Hepatocyte (in vitro differentiated cells): ENCODE measurements around the gene ADAD2. TPM values are rescaled to one million over a fixed set of nuclear protein-coding genes. Genes with fewer than 3 reads are reported as not detected.
"Not testable (repeated sequence)": the region's sequence is repeated elsewhere in the genome, so short reads cannot be mapped to it uniquely, and the experiment has no call there.

ENCODE experiments used
- DNase-seq: peaks from one replicate; pipeline ENCODE4 v3.0.0-alpha.2; 2016; ENCODE audit warnings: low spot score
- H2AFZ ChIP-seq: fragments of 200-600 bp; sonication (generic); 2 replicates; pipeline ENCODE4 v1.6.0; 2016; ENCODE audit warnings: antibody characterized with exemption, mild to moderate bottlenecking
- H3K27ac ChIP-seq: fragments of 200-600 bp; sonication (generic); 2 replicates; pipeline ENCODE4 v1.5.1; 2016; ENCODE audit warnings: mild to moderate bottlenecking
- H3K27me3 ChIP-seq: fragments of 200-600 bp; sonication (generic); 2 replicates; pipeline ENCODE4 v1.6.1; 2016
- H3K36me3 ChIP-seq: fragments of 200-600 bp; sonication (generic); replicated peaks from 2 replicates; pipeline ENCODE4 v1.5.1; 2016; ENCODE audit warnings: low read depth; ENCODE audit not compliant: insufficient read depth
- H3K4me1 ChIP-seq: fragments of 200-600 bp; sonication (generic); 2 replicates; pipeline ENCODE4 v1.5.1; 2016; ENCODE audit warnings: mild to moderate bottlenecking, moderate library complexity; ENCODE audit not compliant: insufficient read depth
- H3K4me2 ChIP-seq: fragments of 200-600 bp; sonication (generic); 2 replicates; pipeline ENCODE4 v1.6.0; 2016
- H3K4me3 ChIP-seq: fragments of 200-600 bp; sonication (generic); 2 replicates; pipeline ENCODE4 v1.5.1; 2016; ENCODE audit warnings: mild to moderate bottlenecking
- H3K79me2 ChIP-seq: fragments of 200-600 bp; sonication (generic); 2 replicates; pipeline ENCODE4 v1.6.0; 2017; ENCODE audit warnings: mild to moderate bottlenecking
- H3K9me2 ChIP-seq: fragments of 200-600 bp; sonication (generic); replicated peaks from 2 replicates; pipeline ENCODE4 v1.6.0; 2017; ENCODE audit warnings: mild to moderate bottlenecking; ENCODE audit not compliant: insufficient read depth
- H3K9me3 ChIP-seq: fragments of 200-600 bp; sonication (generic); 2 replicates; pipeline ENCODE4 v1.5.1; 2016; ENCODE audit warnings: low read depth, mild to moderate bottlenecking
- H4K20me1 ChIP-seq: fragments of 200-600 bp; sonication (generic); 2 replicates; pipeline ENCODE4 v1.6.0; 2016; ENCODE audit warnings: mild to moderate bottlenecking; ENCODE audit not compliant: insufficient read depth, poor library complexity, severe bottlenecking
- CTCF ChIP-seq: fragments of 200-600 bp; sonication (generic); IDR thresholded peaks from 2 replicates; pipeline ENCODE4 v1.5.1; 2016; ENCODE audit warnings: antibody characterized with exemption, mild to moderate bottlenecking; ENCODE audit not compliant: poor library complexity
- EZH2 ChIP-seq: fragments of 200-600 bp; sonication (generic); IDR thresholded peaks from 2 replicates; pipeline ENCODE4 v1.6.1; 2016; ENCODE audit warnings: antibody characterized with exemption, mild to moderate bottlenecking, borderline replicate concordance
- EZH2phosphoT487 ChIP-seq: fragments of 200-600 bp; sonication (generic); IDR thresholded peaks from one replicate; pipeline ENCODE4 v1.6.1; 2018; ENCODE audit warnings: antibody characterized with exemption, mild to moderate bottlenecking, low read depth, moderate library complexity; ENCODE audit not compliant: unreplicated experiment, severe bottlenecking
- WGBS: methylation state at CpG from one replicate; pipeline ENCODE4 v1.1.6; 2016; ENCODE audit warnings: low lambda C conversion rate; ENCODE audit errors: missing lambda C conversion rate; 5-methylcytosine and 5-hydroxymethylcytosine counted together
- polyA plus RNA-seq: library from polyadenylated mRNA; unstranded; fragments of >200 nt; fragmentation: Nextera tagmentation; extraction: Ambion mirVana; gene quantifications from 2 replicates; pipeline ENCODE4 v1.2.1, GENCODE V29; 2016
- total RNA-seq: library from RNA; depleted of rRNA; stranded (reverse); fragments of >200 nt; gene quantifications from 2 replicates; pipeline ENCODE4 v1.2.3, GENCODE V29; 2014

The ADAD2 gene
- total and polyA plus RNA-seq, 2 experiments from 2014 or later, result 0.30 TPM; not detected in 1

GRCh38 chr16:84205123-84205522 is 14.2 kb downstream of the ADAD2 start:
- not testable (repeated sequence) for H2AFZ ChIP-seq, H3K79me2 ChIP-seq, H3K9me2 ChIP-seq, H3K36me3 ChIP-seq, H3K4me1 ChIP-seq, H3K27ac ChIP-seq, H3K4me3 ChIP-seq, H3K4me2 ChIP-seq, DNase-seq, H3K9me3 ChIP-seq, H4K20me1 ChIP-seq, H3K27me3 ChIP-seq
- 92% methylated on average over 6 of the region's 6 CpGs for WGBS

GRCh38 chr16:84205976-84206691 is 15.2 kb downstream of the ADAD2 start:
- no peaks in the 10 kb centered on the region for H3K9me3 ChIP-seq
- no peaks in the 10 kb centered on the region for H3K4me1 ChIP-seq
- H3K27me3 ChIP-seq, result no peaks in the 10 kb centered on the region
- H3K4me3 ChIP-seq, result no peak overlapping the region
- DNase-seq, result no peak
- H3K36me3 ChIP-seq, result no peaks in the 10 kb centered on the region
- no peak overlapping the region for H2AFZ ChIP-seq
- no peak for TF ChIP-seq CTCF
- no peak for TF ChIP-seq EZH2
- TF ChIP-seq EZH2phosphoT487, result no peak
- H3K27ac ChIP-seq, result no peak overlapping the region
- no peak overlapping the region for H3K4me2 ChIP-seq
- no peaks in the 10 kb centered on the region for H4K20me1 ChIP-seq
- no peaks in the 10 kb centered on the region for H3K9me2 ChIP-seq
- WGBS, result 89% methylated on average over 18 of the region's 18 CpGs
- no peaks in the 10 kb centered on the region for H3K79me2 ChIP-seq

GRCh38 chr16:84207251-84207650 is 16.3 kb downstream of the ADAD2 start:
- no peaks in the 10 kb centered on the region for H3K9me3 ChIP-seq
- TF ChIP-seq EZH2 (no peak), CTCF (no peak), EZH2phosphoT487 (no peak)
- WGBS, result 39% methylated on average over 6 of the region's 6 CpGs
- no peaks in the 10 kb centered on the region for H3K9me2 ChIP-seq
- no peak overlapping the region for H3K27ac ChIP-seq
- H4K20me1 ChIP-seq, result no peaks in the 10 kb centered on the region
- no peak overlapping the region for H2AFZ ChIP-seq
- H3K4me3 ChIP-seq, result no peak overlapping the region
- no peaks in the 10 kb centered on the region for H3K36me3 ChIP-seq
- no peak overlapping the region for H3K4me2 ChIP-seq
- DNase-seq, result no peak
- no peaks in the 10 kb centered on the region for H3K79me2 ChIP-seq
- no peaks in the 10 kb centered on the region for H3K4me1 ChIP-seq
- H3K27me3 ChIP-seq, result no peaks in the 10 kb centered on the region

GRCh38 chr16:84207879-84208278 is 16.9 kb downstream of the ADAD2 start:
- Histone ChIP-seq H3K27me3 (no peaks in the 10 kb centered on the region), H3K27ac (no peak overlapping the region), H3K36me3 (no peaks in the 10 kb centered on the region), H3K9me2 (no peaks in the 10 kb centered on the region), H3K79me2 (no peaks in the 10 kb centered on the region), H2AFZ (no peak overlapping the region), H3K9me3 (no peaks in the 10 kb centered on the region), H4K20me1 (no peaks in the 10 kb centered on the region), H3K4me2 (no peak overlapping the region), H3K4me3 (no peak overlapping the region), H3K4me1 (no peaks in the 10 kb centered on the region)
- no peak for DNase-seq
- 66% methylated on average over 8 of the region's 8 CpGs for WGBS
- TF ChIP-seq EZH2 (no peak), CTCF (no peak), EZH2phosphoT487 (no peak)
